Measurements from ENCODE around the gene CLEC2A. TPM values are rescaled to one million over a fixed set of nuclear protein-coding genes. Genes with fewer than 3 reads are reported as not detected.

The CLEC2A gene
- polyA plus RNA-seq, 1 donor from 2014 or later = not detected

DNA sequence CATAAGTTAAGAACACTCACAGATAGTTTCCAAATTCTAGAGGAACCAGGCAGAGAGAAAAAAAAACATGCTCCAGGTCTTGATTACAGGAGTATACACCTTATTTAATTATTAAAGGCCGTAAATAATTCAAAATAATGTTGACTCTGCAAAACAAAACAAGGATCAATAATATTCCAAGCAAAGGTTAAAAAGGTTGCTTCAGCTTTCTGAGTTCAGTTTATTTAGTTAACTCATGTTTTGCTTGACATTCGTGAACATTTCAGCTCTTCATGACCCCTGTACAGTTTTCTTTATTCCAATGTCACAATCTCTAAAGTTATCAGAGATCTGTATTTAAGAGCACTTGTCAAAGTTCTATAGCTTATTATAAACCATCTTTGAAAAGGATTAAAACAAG lies 31.2 kb downstream of the CLEC2A start:
- Histone ChIP-seq H3K27me3 (ENCODE audit: insufficient read depth, low read depth, low read length) (no peaks in the 10 kb centered on the region), H3F3A (ENCODE audit: insufficient read depth, low read length, poor library complexity, severe bottlenecking) (no peaks in the 10 kb centered on the region), H4K20me1 (ENCODE audit: insufficient read depth) (no peaks in the 10 kb centered on the region), H3K9me3 (ENCODE audit: low read length) (no peaks in the 10 kb centered on the region), H2AFZ (ENCODE audit: low read depth, low read length) (no peak overlapping the region), H3K9ac (ENCODE audit: low read length) (no peak overlapping the region), H3K4me2 (ENCODE audit: low read length) (no peak overlapping the region), H3K27ac (ENCODE audit: low read length) (no peak overlapping the region), H3K79me2 (replicated peaks; ENCODE audit: insufficient read depth, low read length) (no peaks in the 10 kb centered on the region), H3K9me2 (ENCODE audit: insufficient read depth, low read length) (no peaks in the 10 kb centered on the region), H3K4me3 (ENCODE audit: low read length) (no peak overlapping the region), H3K36me3 (ENCODE audit: insufficient read depth, low read length) (no peaks in the 10 kb centered on the region)
- TF ChIP-seq, protein P1, sequence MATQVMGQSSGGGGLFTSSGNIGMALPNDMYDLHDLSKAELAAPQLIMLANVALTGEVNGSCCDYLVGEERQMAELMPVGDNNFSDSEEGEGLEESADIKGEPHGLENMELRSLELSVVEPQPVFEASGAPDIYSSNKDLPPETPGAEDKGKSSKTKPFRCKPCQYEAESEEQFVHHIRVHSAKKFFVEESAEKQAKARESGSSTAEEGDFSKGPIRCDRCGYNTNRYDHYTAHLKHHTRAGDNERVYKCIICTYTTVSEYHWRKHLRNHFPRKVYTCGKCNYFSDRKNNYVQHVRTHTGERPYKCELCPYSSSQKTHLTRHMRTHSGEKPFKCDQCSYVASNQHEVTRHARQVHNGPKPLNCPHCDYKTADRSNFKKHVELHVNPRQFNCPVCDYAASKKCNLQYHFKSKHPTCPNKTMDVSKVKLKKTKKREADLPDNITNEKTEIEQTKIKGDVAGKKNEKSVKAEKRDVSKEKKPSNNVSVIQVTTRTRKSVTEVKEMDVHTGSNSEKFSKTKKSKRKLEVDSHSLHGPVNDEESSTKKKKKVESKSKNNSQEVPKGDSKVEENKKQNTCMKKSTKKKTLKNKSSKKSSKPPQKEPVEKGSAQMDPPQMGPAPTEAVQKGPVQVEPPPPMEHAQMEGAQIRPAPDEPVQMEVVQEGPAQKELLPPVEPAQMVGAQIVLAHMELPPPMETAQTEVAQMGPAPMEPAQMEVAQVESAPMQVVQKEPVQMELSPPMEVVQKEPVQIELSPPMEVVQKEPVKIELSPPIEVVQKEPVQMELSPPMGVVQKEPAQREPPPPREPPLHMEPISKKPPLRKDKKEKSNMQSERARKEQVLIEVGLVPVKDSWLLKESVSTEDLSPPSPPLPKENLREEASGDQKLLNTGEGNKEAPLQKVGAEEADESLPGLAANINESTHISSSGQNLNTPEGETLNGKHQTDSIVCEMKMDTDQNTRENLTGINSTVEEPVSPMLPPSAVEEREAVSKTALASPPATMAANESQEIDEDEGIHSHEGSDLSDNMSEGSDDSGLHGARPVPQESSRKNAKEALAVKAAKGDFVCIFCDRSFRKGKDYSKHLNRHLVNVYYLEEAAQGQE (IDR thresholded peaks at IDR 0.05; ENCODE audit: borderline replicate concordance) = no peak
- TF ChIP-seq RAD21 (conservative IDR thresholded peaks at IDR 0.05) (no peak), SMC3 (conservative IDR thresholded peaks at IDR 0.05; ENCODE audit: poor library complexity) (no peak)
- TF ChIP-seq, protein P2, sequence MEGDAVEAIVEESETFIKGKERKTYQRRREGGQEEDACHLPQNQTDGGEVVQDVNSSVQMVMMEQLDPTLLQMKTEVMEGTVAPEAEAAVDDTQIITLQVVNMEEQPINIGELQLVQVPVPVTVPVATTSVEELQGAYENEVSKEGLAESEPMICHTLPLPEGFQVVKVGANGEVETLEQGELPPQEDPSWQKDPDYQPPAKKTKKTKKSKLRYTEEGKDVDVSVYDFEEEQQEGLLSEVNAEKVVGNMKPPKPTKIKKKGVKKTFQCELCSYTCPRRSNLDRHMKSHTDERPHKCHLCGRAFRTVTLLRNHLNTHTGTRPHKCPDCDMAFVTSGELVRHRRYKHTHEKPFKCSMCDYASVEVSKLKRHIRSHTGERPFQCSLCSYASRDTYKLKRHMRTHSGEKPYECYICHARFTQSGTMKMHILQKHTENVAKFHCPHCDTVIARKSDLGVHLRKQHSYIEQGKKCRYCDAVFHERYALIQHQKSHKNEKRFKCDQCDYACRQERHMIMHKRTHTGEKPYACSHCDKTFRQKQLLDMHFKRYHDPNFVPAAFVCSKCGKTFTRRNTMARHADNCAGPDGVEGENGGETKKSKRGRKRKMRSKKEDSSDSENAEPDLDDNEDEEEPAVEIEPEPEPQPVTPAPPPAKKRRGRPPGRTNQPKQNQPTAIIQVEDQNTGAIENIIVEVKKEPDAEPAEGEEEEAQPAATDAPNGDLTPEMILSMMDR (IDR thresholded peaks at IDR 0.05; ENCODE audit: poor library complexity, severe bottlenecking) = no peak

DNA sequence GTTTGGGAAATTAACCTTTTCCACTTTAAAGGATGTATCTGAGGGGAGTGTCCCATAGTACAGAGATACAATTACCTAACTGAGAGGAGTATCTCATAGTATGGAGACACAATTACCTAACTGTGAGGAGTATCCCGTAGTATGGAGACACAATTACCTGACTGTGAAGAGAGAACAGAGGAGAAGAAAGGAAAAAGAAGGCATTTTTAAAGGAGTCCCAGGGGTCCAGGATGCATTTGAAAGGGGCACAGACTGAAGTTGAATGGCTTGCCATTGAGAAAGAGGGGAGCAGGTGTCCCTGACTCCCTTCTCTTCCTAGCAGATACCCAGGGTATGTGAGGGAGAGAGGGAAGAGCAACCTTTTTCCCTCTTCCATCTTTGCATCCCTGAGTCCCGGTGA lies 33.0 kb downstream of the CLEC2A start:
- H3K27me3 ChIP-seq (ENCODE audit: insufficient read depth, low read depth, low read length) = no peaks in the 10 kb centered on the region
- H3K9me3 ChIP-seq (ENCODE audit: low read length) = no peaks in the 10 kb centered on the region
- TF ChIP-seq TAF1 (IDR thresholded peaks at IDR 0.05; ENCODE audit: low read depth) (no peak), EP300 (conservative IDR thresholded peaks at IDR 0.05; ENCODE audit: poor library complexity, severe bottlenecking) (no peak), POLR2AphosphoS5 (IDR thresholded peaks at IDR 0.05) (no peak), RAD21 (conservative IDR thresholded peaks at IDR 0.05) (no peak), SMC3 (conservative IDR thresholded peaks at IDR 0.05; ENCODE audit: poor library complexity) (no peak)
- TF ChIP-seq, protein P1 (IDR thresholded peaks at IDR 0.05; ENCODE audit: borderline replicate concordance) = no peak
- TF ChIP-seq, protein P2 (IDR thresholded peaks at IDR 0.05; ENCODE audit: poor library complexity, severe bottlenecking) = no peak
- H3K27ac ChIP-seq (ENCODE audit: low read length) = no peak overlapping the region
- H3K79me2 ChIP-seq (replicated peaks; ENCODE audit: insufficient read depth, low read length) = no peaks in the 10 kb centered on the region
- H2AFZ ChIP-seq (ENCODE audit: low read depth, low read length) = no peak overlapping the region
- no peaks in the 10 kb centered on the region for H3K36me3 ChIP-seq (ENCODE audit: insufficient read depth, low read length)
- no peak overlapping the region for H3K4me2 ChIP-seq (ENCODE audit: low read length)
- H3K9ac ChIP-seq (ENCODE audit: low read length) = no peak overlapping the region
- H3F3A ChIP-seq (ENCODE audit: insufficient read depth, low read length, poor library complexity, severe bottlenecking) = no peaks in the 10 kb centered on the region
- H3K9me2 ChIP-seq (ENCODE audit: insufficient read depth, low read length) = no peaks in the 10 kb centered on the region
- no peaks in the 10 kb centered on the region for H4K20me1 ChIP-seq (ENCODE audit: insufficient read depth)
- no peak overlapping the region for H3K4me3 ChIP-seq (ENCODE audit: low read length)

Data from neural cell (in vitro differentiated cells).